Right lobe of liver (tissue), 4 donors: ENCODE measurements around the gene MUSK.

Experiments used
- CTCF ChIP-seq, 4 donors: fragments of 200-600 bp in 3 of 4; fragments of 450-650 bp in 1 of 4; IDR thresholded peaks; one replicate each; pipeline versions ENCODE4 v1.5.1 to v1.8.0; 2016 to 2022; ENCODE audit warnings: antibody characterized with exemption in 4 of 4, mild to moderate bottlenecking in 2 of 4
- POLR2A ChIP-seq: fragments of 450-650 bp; IDR thresholded peaks from one replicate; pipeline ENCODE4 v1.6.1; 2017; ENCODE audit warnings: antibody characterized with exemption, mild to moderate bottlenecking
- donor health status: DM: no; HTN: no; CAD: no.
- donor health status: DM: no; HTN: no; CAD: no.
- donor health status: DM: no; HTN: yes; CAD: no.

GRCh38 chr9:110751971-110752370 lies 83.4 kb downstream of the MUSK start:
- TF ChIP-seq CTCF (IDR thresholded peaks at IDR 0.05), result no peak
- TF ChIP-seq POLR2A, result no peak
